ENCODE measurements around the gene ITPR3.

GRCh38 chr6:33658982-33659689 lies 38.0 kb downstream of the ITPR3 start:
- TF ChIP-seq POLR2A (IDR thresholded peaks at IDR 0.05) (no peak), POLR2AphosphoS5 (IDR thresholded peaks at IDR 0.05) (no peak)

Measured in transverse colon (tissue), 3 donors.